Sigmoid colon (tissue), 4 donors: ENCODE measurements around the gene ATP2B2.

Experiments used
- EP300 ChIP-seq, 4 donors: sonication (generic); formaldehyde crosslinking; IDR thresholded peaks; one replicate each; pipeline ENCODE4 v1.6.1; 2017; ENCODE audit warnings: antibody characterized with exemption in 4 of 4
- POLR2AphosphoS5 ChIP-seq, 4 donors: sonication (generic); formaldehyde crosslinking; IDR thresholded peaks; one replicate each; pipeline ENCODE4 v1.6.1; 2017; ENCODE audit warnings: antibody characterized with exemption in 4 of 4
- TF ChIP-seq, protein P1 (sequence below), 4 experiments: fragments of 450-650 bp in 3 of 4; fragments of 200-600 bp in 1 of 4; IDR thresholded peaks; one replicate each; pipeline ENCODE4 v1.5.1; 2016 to 2019; ENCODE audit warnings: antibody characterized with exemption in 4 of 4, mild to moderate bottlenecking in 3 of 4, moderate library complexity in 2 of 4

DNA sequence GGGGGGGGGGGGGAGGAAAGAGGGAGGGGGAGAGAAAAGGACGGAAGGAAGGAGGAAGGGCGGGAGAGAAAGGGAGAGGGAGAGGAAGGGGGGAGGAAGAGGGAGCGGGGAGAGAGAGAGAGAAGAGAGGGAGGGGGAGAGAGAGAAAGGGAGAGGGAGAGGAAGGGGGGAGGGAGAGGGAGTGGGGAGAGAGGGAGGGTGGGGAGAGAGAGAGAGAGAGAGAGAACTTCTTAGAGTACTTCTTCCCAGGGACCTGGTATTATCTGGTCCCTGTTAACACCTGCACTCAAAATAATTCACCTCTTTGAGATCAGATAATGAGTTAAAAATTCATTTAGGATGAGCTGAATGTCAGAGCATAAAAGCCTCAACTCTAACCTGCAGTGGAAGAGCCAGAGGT is 185.6 kb downstream of the ATP2B2 start:
- TF ChIP-seq POLR2AphosphoS5 (IDR thresholded peaks at IDR 0.05) (no peak), EP300 (IDR thresholded peaks at IDR 0.05) (no peak)
- TF ChIP-seq, protein P1, sequence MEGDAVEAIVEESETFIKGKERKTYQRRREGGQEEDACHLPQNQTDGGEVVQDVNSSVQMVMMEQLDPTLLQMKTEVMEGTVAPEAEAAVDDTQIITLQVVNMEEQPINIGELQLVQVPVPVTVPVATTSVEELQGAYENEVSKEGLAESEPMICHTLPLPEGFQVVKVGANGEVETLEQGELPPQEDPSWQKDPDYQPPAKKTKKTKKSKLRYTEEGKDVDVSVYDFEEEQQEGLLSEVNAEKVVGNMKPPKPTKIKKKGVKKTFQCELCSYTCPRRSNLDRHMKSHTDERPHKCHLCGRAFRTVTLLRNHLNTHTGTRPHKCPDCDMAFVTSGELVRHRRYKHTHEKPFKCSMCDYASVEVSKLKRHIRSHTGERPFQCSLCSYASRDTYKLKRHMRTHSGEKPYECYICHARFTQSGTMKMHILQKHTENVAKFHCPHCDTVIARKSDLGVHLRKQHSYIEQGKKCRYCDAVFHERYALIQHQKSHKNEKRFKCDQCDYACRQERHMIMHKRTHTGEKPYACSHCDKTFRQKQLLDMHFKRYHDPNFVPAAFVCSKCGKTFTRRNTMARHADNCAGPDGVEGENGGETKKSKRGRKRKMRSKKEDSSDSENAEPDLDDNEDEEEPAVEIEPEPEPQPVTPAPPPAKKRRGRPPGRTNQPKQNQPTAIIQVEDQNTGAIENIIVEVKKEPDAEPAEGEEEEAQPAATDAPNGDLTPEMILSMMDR (IDR thresholded peaks at IDR 0.05): no peak
